ENCODE data around the gene PYROXD2.

GRCh38 chr10:98361131-98362025, 53.6 kb downstream of the PYROXD2 start:
- TF ChIP-seq CTCF (IDR thresholded peaks at IDR 0.05; ENCODE audit: low read depth, low read length, poor library complexity, severe bottlenecking) (no peak), EZH2phosphoT487 (IDR thresholded peaks at IDR 0.05; ENCODE audit: borderline replicate concordance, low read length) (no peak)
